Lower leg skin (tissue), 4 donors: Measurements from ENCODE around the gene BLNK. TPM values are rescaled to one million over a fixed set of nuclear protein-coding genes. Genes with fewer than 3 reads are reported as not detected.

Experiments used
- total RNA-seq, 4 donors: library from RNA; depleted of rRNA; stranded (reverse); fragments of >200 nt; gene quantifications; one replicate each; pipeline ENCODE4 v1.1.0, GENCODE V29; 2016

The BLNK gene
- total RNA-seq, 4 donors from 2014 or later: 2.4 to 13.3 (median 7.7) TPM

Other genes with a start within 250 kb of the BLNK start
- 1 to 10 TPM; 2.1 to 3.6 (median 3.0) TPM for gene CCNJ, start 228.0 kb downstream of the BLNK start, total RNA-seq
- gene ZNF518A, start 141.3 kb downstream of the BLNK start, total RNA-seq: 10 to 100 TPM in 1 of 4 donors, 1 to 10 TPM in 3; 6.7 to 12.1 (median 8.3) TPM
- not detected for gene DNTT, start 32.9 kb upstream of the BLNK start, total RNA-seq
- gene OPALIN, start 87.4 kb upstream of the BLNK start, total RNA-seq: not detected
- under 1 TPM in 2 of 4 donors, not detected in 2; 0.39 to 0.94 TPM for gene TLL2, start 242.4 kb upstream of the BLNK start, total RNA-seq